B cell (primary cell): Measurements from ENCODE around the gene MOK. TPM values are rescaled to one million over a fixed set of nuclear protein-coding genes. Genes with fewer than 3 reads are reported as not detected.

Experiments used
- ATAC-seq: fragments of 200-7000 bp; cut with Tn5 transposase; one replicate; pipeline ENCODE4 v1.10.0; 2021; ENCODE audit warnings: low read depth, mild to moderate bottlenecking, moderate number of reproducible peaks, moderate library complexity
- CTCF ChIA-PET: fragments of 350-600 bp; sonication (Branson Sonifier 250); formaldehyde crosslinking; loops from one replicate; lab custom pipeline; 2021; ENCODE audit warnings: antibody characterized with exemption, inconsistent platforms; lab: Charles Lee
- POLR2A ChIA-PET: fragments of 350-600 bp; sonication (Branson Sonifier 250); formaldehyde crosslinking; loops from one replicate; lab custom pipeline; 2021; ENCODE audit warnings: antibody characterized with exemption; lab: Charles Lee
- DNase-seq: peaks from one replicate; pipeline ENCODE4 v3.0.0; 2013
- H2AFZ ChIP-seq: 2 replicates; pipeline ENCODE4 v1.6.1; 2012; ENCODE audit warnings: mild to moderate bottlenecking, low read depth, low read length; ENCODE audit not compliant: insufficient read depth, poor library complexity, severe bottlenecking
- H3K27ac ChIP-seq, 2 donors: 1 replicate in 1 of 2; 2 replicates in 1 of 2; pipeline ENCODE4 v1.5.1; 2012 to 2013; ENCODE audit warnings: low read length in 2 of 2, mild to moderate bottlenecking in 2 of 2, moderate library complexity in 1 of 2
- H3K27me3 ChIP-seq, 4 experiments: fragments of 200-600 bp in 1 of 4; sonication (generic) in 1 of 4; replicated peaks in 1 of 4; 1 replicate in 2 of 4; 2 replicates in 2 of 4; pipeline versions ENCODE4 v1.6.1 to v1.7.0; 2013 to 2016; ENCODE audit warnings: low read length in 3 of 4, mild to moderate bottlenecking in 2 of 4, mixed read lengths in 1 of 4, moderate library complexity in 1 of 4; ENCODE audit not compliant: insufficient read depth in 4 of 4, control insufficient read depth in 3 of 4; ENCODE audit errors: control extremely low read depth in 1 of 4
- H3K36me3 ChIP-seq, 2 experiments: replicated peaks in 1 of 2; 1 replicate in 1 of 2; 2 replicates in 1 of 2; pipeline versions ENCODE4 v1.6.1 to v1.7.1; 2013; ENCODE audit warnings: low read length in 1 of 2; ENCODE audit not compliant: insufficient read depth in 2 of 2, control insufficient read depth in 1 of 2; ENCODE audit errors: control extremely low read depth in 1 of 2, extremely low read depth in 1 of 2
- H3K4me1 ChIP-seq, 2 donors: fragments of 200-600 bp in 1 of 2; sonication (generic) in 1 of 2; 1 replicate in 1 of 2; 2 replicates in 1 of 2; pipeline versions ENCODE4 v1.5.1 to v1.6.1; 2013 to 2017; ENCODE audit warnings: low read length in 2 of 2; ENCODE audit not compliant: control insufficient read depth in 2 of 2, insufficient read depth in 2 of 2
- H3K4me2 ChIP-seq: replicated peaks from 2 replicates; pipeline ENCODE3; 2012; ENCODE audit warnings: mild to moderate bottlenecking, low read depth, low read length; ENCODE audit not compliant: poor library complexity, severe bottlenecking
- H3K4me3 ChIP-seq, 5 experiments: fragments of 200-600 bp in 1 of 5; sonication (generic) in 1 of 5; 1 replicate in 3 of 5; 2 replicates in 2 of 5; pipeline versions ENCODE4 v1.5.1 to v1.7.0; 2011 to 2016; ENCODE audit warnings: low read length in 4 of 5, mild to moderate bottlenecking in 4 of 5, low read depth in 2 of 5, control low read depth in 1 of 5, moderate library complexity in 1 of 5; ENCODE audit not compliant: insufficient read depth in 1 of 5; ENCODE audit errors: control extremely low read depth in 1 of 5, extremely low read depth in 1 of 5
- H3K79me2 ChIP-seq: fragments of 200-600 bp; sonication (generic); one replicate; pipeline ENCODE4 v1.6.0; 2016; ENCODE audit warnings: low read length; ENCODE audit not compliant: control insufficient read depth, insufficient read depth
- H3K9ac ChIP-seq: fragments of 200-600 bp; sonication (generic); 2 replicates; pipeline ENCODE4 v1.6.1; 2017; ENCODE audit warnings: mild to moderate bottlenecking, low read length, moderate library complexity
- H3K9me3 ChIP-seq, 3 donors: one replicate each; pipeline versions ENCODE4 v1.6.1 to v1.7.1; 2013; ENCODE audit warnings: low read length in 2 of 3; ENCODE audit not compliant: control insufficient read depth in 2 of 3, insufficient read depth in 1 of 3; ENCODE audit errors: control extremely low read depth in 1 of 3
- H4K20me1 ChIP-seq: 2 replicates; pipeline ENCODE4 v1.6.0; 2012; ENCODE audit warnings: mild to moderate bottlenecking, low read length; ENCODE audit not compliant: insufficient read depth, control insufficient read depth, poor library complexity, severe bottlenecking
- H3K27ac Mint-ChIP-seq: one replicate; pipeline ENCODE4 v1.8.0; 2021; ENCODE audit warnings: mixed read lengths
- H3K27me3 Mint-ChIP-seq: one replicate; pipeline ENCODE4 v1.8.0; 2021; ENCODE audit warnings: mixed read lengths
- H3K4me1 Mint-ChIP-seq: one replicate; pipeline ENCODE4 v1.8.0; 2021; ENCODE audit warnings: mixed read lengths
- H3K4me3 Mint-ChIP-seq: one replicate; pipeline ENCODE4 v1.8.0; 2021; ENCODE audit warnings: mixed read lengths
- H3K9me3 Mint-ChIP-seq: one replicate; pipeline ENCODE4 v1.8.0; 2022; ENCODE audit warnings: mixed read lengths; ENCODE audit not compliant: insufficient read depth
- CTCF ChIP-seq: fragments of 200-600 bp; IDR thresholded peaks from one replicate; pipeline ENCODE4 v1.8.0; 2022; ENCODE audit warnings: antibody characterized with exemption, mild to moderate bottlenecking
- EZH2 ChIP-seq: IDR thresholded peaks from 2 replicates; pipeline ENCODE4 v1.6.1; 2012; ENCODE audit warnings: borderline replicate concordance, low read depth, mild to moderate bottlenecking, moderate library complexity, low read length; ENCODE audit not compliant: insufficient read depth, poor library complexity, severe bottlenecking
- whole genome bisulfite sequencing: methylation state at CpG from one replicate; pipeline ENCODE4 v1.1.5; 2013; ENCODE audit warnings: missing lambda C conversion rate; ENCODE audit not compliant: insufficient coverage; 5-methylcytosine and 5-hydroxymethylcytosine counted together
- intact Hi-C: fragments of 100-400 bp; cut with micrococcal nuclease; formaldehyde crosslinking; loops from one replicate; pipeline ENCODE4 v1.10.0; 2022
- polyA plus RNA-seq: library from polyadenylated mRNA; depleted of rRNA; stranded (reverse); fragments of >200 nt; gene quantifications from 2 replicates; pipeline ENCODE4 v1.2.3, GENCODE V29; 2012
- total RNA-seq, 2 donors: library from RNA; stranded (reverse); fragments of 120-200 nt in 1 of 2; gene quantifications; 1 replicate in 1 of 2; 2 replicates in 1 of 2; pipeline versions ENCODE4 v1.2.3 to v1.2.4, GENCODE V29; 2013 to 2022

MOK gene
- total and polyA plus RNA-seq, 2 donors (not counting 1 experiment from before 2014, with no cell fraction given) = 1.2 to 3.0 TPM

- intact Hi-C loops = no loop called here
- CTCF ChIA-PET = no interaction called here
Measured at GRCh38 chr14:102187044-102187443, 117.9 kb downstream of the MOK start.

GRCh38 chr14:102185360-102185759 lies 119.6 kb downstream of the MOK start:
- H3K79me2 ChIP-seq = peaks cover 90% of the 10 kb centered on the region
- whole genome bisulfite sequencing = 100% methylated on average over 7 of the region's 8 CpGs
- ATAC-seq = no peak
- Mint-ChIP-seq H3K4me1 (peaks cover 44% of the 10 kb centered on the region), H3K9me3 (no peaks in the 10 kb centered on the region), H3K27me3 (no peaks in the 10 kb centered on the region), H3K27ac (no peak overlapping the region), H3K4me3 (no peak overlapping the region)
- H3K9me3 ChIP-seq = no peaks in the 10 kb centered on the region
- H3K4me3 ChIP-seq = no peak overlapping the region
- H3K27ac ChIP-seq = no peak overlapping the region
- H3K27me3 ChIP-seq = no peaks in the 10 kb centered on the region
- H3K9ac ChIP-seq = no peak overlapping the region
- H3K4me1 ChIP-seq = peaks cover 4 to 5% of the 10 kb centered on the region in 2 donors
- intact Hi-C loops = no loop called here
- no peak overlapping the region for H3K4me2 ChIP-seq
- CTCF ChIA-PET = no interaction called here
- H3K36me3 ChIP-seq = no peaks in the 10 kb centered on the region
- peaks cover 91% of the 10 kb centered on the region for H4K20me1 ChIP-seq
- POLR2A ChIA-PET = no interaction called here
- TF ChIP-seq CTCF = no peak
- no peak overlapping the region for H2AFZ ChIP-seq
- no peak for DNase-seq

More at GRCh38 chr14:102187044-102187443, 117.9 kb downstream of the MOK start:
- Mint-ChIP-seq H3K4me3 (no peak overlapping the region), H3K27ac (no peak overlapping the region), H3K9me3 (no peaks in the 10 kb centered on the region), H3K27me3 (no peaks in the 10 kb centered on the region), H3K4me1 (peaks cover 42% of the 10 kb centered on the region)
- 92% methylated on average over 2 of the region's 3 CpGs for WGBS
- peaks cover 3 to 6% of the 10 kb centered on the region in 2 donors for H3K4me1 ChIP-seq
- H3K79me2 ChIP-seq = peaks cover 86% of the 10 kb centered on the region
- no peak overlapping the region for H3K4me2 ChIP-seq
- no peaks in the 10 kb centered on the region for H3K27me3 ChIP-seq
- no peak overlapping the region for H3K4me3 ChIP-seq
- H3K27ac ChIP-seq = no peak overlapping the region
- no peak overlapping the region for H2AFZ ChIP-seq
- TF ChIP-seq CTCF = no peak
- TF ChIP-seq EZH2 = no peak
- peaks cover 89% of the 10 kb centered on the region for H4K20me1 ChIP-seq
- no peak for ATAC-seq
- no peaks in the 10 kb centered on the region for H3K36me3 ChIP-seq
- H3K9ac ChIP-seq = no peak overlapping the region
- POLR2A ChIA-PET = no interaction called here
- DNase-seq = no peak
- no peaks in the 10 kb centered on the region for H3K9me3 ChIP-seq
